ENCODE data around the gene GABARAPL1. TPM values are rescaled to one million over a fixed set of nuclear protein-coding genes. Genes with fewer than 3 reads are reported as not detected.
A peak's percentile ranks its signal among the peaks of the same experiment; 100 is the strongest.

The GABARAPL1 gene
- total and polyA plus RNA-seq, 2 experiments from 2014 or later, result 94.9 to 127 TPM

- Histone ChIP-seq H3K27ac (no peak overlapping the region), H3K9me2 (ENCODE audit: insufficient read depth) (no peaks in the 10 kb centered on the region), H3K36me3 (ENCODE audit: low read depth) (no peaks in the 10 kb centered on the region), H3K4me3 (no peak overlapping the region), H3K9me3 (ENCODE audit: low read depth) (no peaks in the 10 kb centered on the region), H4K20me1 (ENCODE audit: insufficient read depth) (no peaks in the 10 kb centered on the region), H3K79me2 (ENCODE audit: insufficient read depth) (no peaks in the 10 kb centered on the region), H3K4me2 (ENCODE audit: unreplicated experiment) (no peak overlapping the region), H3K4me1 (ENCODE audit: insufficient read depth) (peaks cover 2% of the 10 kb centered on the region), H2AFZ (no peak overlapping the region), H3K9ac (no peak overlapping the region), H3F3A (ENCODE audit: insufficient read depth) (no peaks in the 10 kb centered on the region), H3K27me3 (replicated peaks; ENCODE audit: insufficient read depth) (no peaks in the 10 kb centered on the region)
- TF ChIP-seq EZH2 (IDR thresholded peaks at IDR 0.05; ENCODE audit: insufficient read depth, poor library complexity, severe bottlenecking) (no peak), EZH2phosphoT487 (IDR thresholded peaks at IDR 0.05; ENCODE audit: insufficient read depth, low read depth) (no peak)
- 43 to 47% methylated on average over 4 of the region's 4 CpGs for WGBS, 2 experiments (ENCODE audit: low coverage in 1 of 2, low lambda C conversion rate in 2 of 2, missing lambda C conversion rate in 2 of 2)
- peak; percentile 61 for DNase-seq
- in situ Hi-C loops (cut with MboI), result loop anchor here (10.0 kb wide), 1 partner anchor 519 kb away; no protein-coding TSS in a partner anchor
These were observed 23.3 kb downstream of the GABARAPL1 start for GRCh38 chr12:10235761-10236631.

- TF ChIP-seq EZH2phosphoT487 (IDR thresholded peaks at IDR 0.05; ENCODE audit: insufficient read depth, low read depth) (no peak), EZH2 (IDR thresholded peaks at IDR 0.05; ENCODE audit: insufficient read depth, poor library complexity, severe bottlenecking) (no peak)
- Histone ChIP-seq H2AFZ (no peak overlapping the region), H3K9me3 (ENCODE audit: low read depth) (no peaks in the 10 kb centered on the region), H3K4me2 (ENCODE audit: unreplicated experiment) (no peak overlapping the region), H3F3A (ENCODE audit: insufficient read depth) (no peaks in the 10 kb centered on the region), H3K27ac (no peak overlapping the region), H3K27me3 (replicated peaks; ENCODE audit: insufficient read depth) (no peaks in the 10 kb centered on the region), H4K20me1 (ENCODE audit: insufficient read depth) (no peaks in the 10 kb centered on the region), H3K4me1 (ENCODE audit: insufficient read depth) (peaks cover 7% of the 10 kb centered on the region), H3K9me2 (ENCODE audit: insufficient read depth) (no peaks in the 10 kb centered on the region), H3K79me2 (ENCODE audit: insufficient read depth) (no peaks in the 10 kb centered on the region), H3K36me3 (ENCODE audit: low read depth) (no peaks in the 10 kb centered on the region), H3K4me3 (no peak overlapping the region), H3K9ac (no peak overlapping the region)
- 95 to 100% methylated on average over 1 of the region's 1 CpG for WGBS, 2 experiments (ENCODE audit: low coverage in 1 of 2, low lambda C conversion rate in 2 of 2, missing lambda C conversion rate in 2 of 2)
- in situ Hi-C loops (cut with MboI), result loop anchor here (10.0 kb wide), 1 partner anchor 518 kb away; no protein-coding TSS in a partner anchor
- DNase-seq, result no peak
These were observed 24.0 kb downstream of the GABARAPL1 start for GRCh38 chr12:10236720-10237119.

GRCh38 chr12:10238526-10238925 lies 25.8 kb downstream of the GABARAPL1 start:
- H4K20me1 ChIP-seq (ENCODE audit: insufficient read depth), result no peaks in the 10 kb centered on the region
- H2AFZ ChIP-seq, result no peak overlapping the region
- no peaks in the 10 kb centered on the region for H3K9me2 ChIP-seq (ENCODE audit: insufficient read depth)
- no peak overlapping the region for H3K4me3 ChIP-seq
- H3K79me2 ChIP-seq (ENCODE audit: insufficient read depth), result no peaks in the 10 kb centered on the region
- in situ Hi-C loops (cut with MboI), result loop anchor here (10.0 kb wide), 1 partner anchor 516 kb away; no protein-coding TSS in a partner anchor
- 91 to 96% methylated on average over 1 of the region's 1 CpG for WGBS, 2 experiments (ENCODE audit: low coverage in 1 of 2, low lambda C conversion rate in 2 of 2, missing lambda C conversion rate in 2 of 2)
- TF ChIP-seq EZH2 (IDR thresholded peaks at IDR 0.05; ENCODE audit: insufficient read depth, poor library complexity, severe bottlenecking), result no peak
- no peak for TF ChIP-seq EZH2phosphoT487 (IDR thresholded peaks at IDR 0.05; ENCODE audit: insufficient read depth, low read depth)
- no peaks in the 10 kb centered on the region for H3K9me3 ChIP-seq (ENCODE audit: low read depth)
- H3K27me3 ChIP-seq (replicated peaks; ENCODE audit: insufficient read depth), result no peaks in the 10 kb centered on the region
- H3F3A ChIP-seq (ENCODE audit: insufficient read depth), result no peaks in the 10 kb centered on the region
- no peak overlapping the region for H3K4me2 ChIP-seq (ENCODE audit: unreplicated experiment)
- no peak overlapping the region for H3K27ac ChIP-seq
- H3K36me3 ChIP-seq (ENCODE audit: low read depth), result no peaks in the 10 kb centered on the region
- DNase-seq, result no peak
- H3K9ac ChIP-seq, result no peak overlapping the region
- H3K4me1 ChIP-seq (ENCODE audit: insufficient read depth), result peaks cover 7% of the 10 kb centered on the region

- H3K27me3 ChIP-seq (replicated peaks; ENCODE audit: insufficient read depth), result no peaks in the 10 kb centered on the region
- 54 to 58% methylated on average over 3 of the region's 3 CpGs for WGBS, 2 experiments (ENCODE audit: low coverage in 1 of 2, low lambda C conversion rate in 2 of 2, missing lambda C conversion rate in 2 of 2)
- H3K4me2 ChIP-seq (ENCODE audit: unreplicated experiment), result no peak overlapping the region
- no peaks in the 10 kb centered on the region for H3K9me2 ChIP-seq (ENCODE audit: insufficient read depth)
- no peaks in the 10 kb centered on the region for H3K9me3 ChIP-seq (ENCODE audit: low read depth)
- DNase-seq, result peak; percentile 37
- H4K20me1 ChIP-seq (ENCODE audit: insufficient read depth), result no peaks in the 10 kb centered on the region
- H2AFZ ChIP-seq, result no peak overlapping the region
- peaks cover 7% of the 10 kb centered on the region for H3K4me1 ChIP-seq (ENCODE audit: insufficient read depth)
- TF ChIP-seq EZH2phosphoT487 (IDR thresholded peaks at IDR 0.05; ENCODE audit: insufficient read depth, low read depth) (no peak), EZH2 (IDR thresholded peaks at IDR 0.05; ENCODE audit: insufficient read depth, poor library complexity, severe bottlenecking) (no peak)
- no peaks in the 10 kb centered on the region for H3F3A ChIP-seq (ENCODE audit: insufficient read depth)
- H3K27ac ChIP-seq, result no peak overlapping the region
- H3K36me3 ChIP-seq (ENCODE audit: low read depth), result no peaks in the 10 kb centered on the region
- H3K4me3 ChIP-seq, result no peak overlapping the region
- H3K79me2 ChIP-seq (ENCODE audit: insufficient read depth), result no peaks in the 10 kb centered on the region
- no peak overlapping the region for H3K9ac ChIP-seq
- in situ Hi-C loops (cut with MboI), result no loop called here
These were observed 28.6 kb downstream of the GABARAPL1 start for GRCh38 chr12:10241290-10241689.

All from GM23248 (cell line).